CD14-positive monocyte (primary cell): ENCODE data around the gene CFAP61. TPM values are rescaled to one million over a fixed set of nuclear protein-coding genes. Genes with fewer than 3 reads are reported as not detected.
"Not testable (repeated sequence)": the region's sequence is repeated elsewhere in the genome, so short reads cannot be mapped to it uniquely, and the experiment has no call there.

Source experiments
- DNase-seq, 3 donors: peaks; one replicate each; pipeline ENCODE4 v3.0.0-alpha.2; 2011 to 2022
- H2AFZ ChIP-seq: 2 replicates; pipeline ENCODE4 v1.6.0; 2012; ENCODE audit warnings: mild to moderate bottlenecking, low read depth, low read length, inconsistent platforms; ENCODE audit not compliant: insufficient read depth, poor library complexity, severe bottlenecking
- H3K27ac ChIP-seq, 2 donors: 1 replicate in 1 of 2; 2 replicates in 1 of 2; pipeline ENCODE4 v1.5.1; 2012 to 2013; ENCODE audit warnings: low read length in 2 of 2, control low read depth in 1 of 2, inconsistent platforms in 1 of 2, low read depth in 1 of 2, mild to moderate bottlenecking in 1 of 2
- H3K27me3 ChIP-seq, 2 donors: one replicate each; pipeline versions ENCODE4 v1.6.0 to v1.6.1; 2011 to 2013; ENCODE audit warnings: low read length in 2 of 2; ENCODE audit not compliant: control insufficient read depth in 2 of 2, insufficient read depth in 2 of 2
- H3K36me3 ChIP-seq, 2 donors: replicated peaks in 1 of 2; 1 replicate in 1 of 2; 2 replicates in 1 of 2; pipeline versions ENCODE4 v1.5.1 to v1.6.1; 2012 to 2013; ENCODE audit warnings: low read length in 2 of 2, control low read depth in 1 of 2, inconsistent platforms in 1 of 2, mild to moderate bottlenecking in 1 of 2; ENCODE audit not compliant: insufficient read depth in 2 of 2, control insufficient read depth in 1 of 2
- H3K4me1 ChIP-seq, 2 donors: 1 replicate in 1 of 2; 2 replicates in 1 of 2; pipeline versions ENCODE4 v1.5.1 to v1.6.1; 2012 to 2013; ENCODE audit warnings: low read length in 2 of 2, control low read depth in 1 of 2, inconsistent platforms in 1 of 2, mild to moderate bottlenecking in 1 of 2, moderate library complexity in 1 of 2; ENCODE audit not compliant: insufficient read depth in 2 of 2, control insufficient read depth in 1 of 2
- H3K4me2 ChIP-seq: replicated peaks from 2 replicates; pipeline ENCODE3; 2012; ENCODE audit warnings: low read length, moderate library complexity, mild to moderate bottlenecking; ENCODE audit not compliant: poor library complexity, severe bottlenecking; ENCODE audit errors: extremely low read depth
- H3K4me3 ChIP-seq, 3 experiments: fragments of 200-600 bp in 1 of 3; sonication (generic) in 1 of 3; replicated peaks in 1 of 3; 1 replicate in 2 of 3; 2 replicates in 1 of 3; pipeline ENCODE4 v1.5.1; 2011 to 2013; ENCODE audit warnings: low read length in 3 of 3, mild to moderate bottlenecking in 3 of 3, control low read depth in 2 of 3, low read depth in 2 of 3, inconsistent platforms in 1 of 3, moderate library complexity in 1 of 3
- H3K79me2 ChIP-seq: 2 replicates; pipeline ENCODE4 v1.6.0; 2012; ENCODE audit warnings: mild to moderate bottlenecking, control low read depth, inconsistent platforms, low read length, moderate library complexity; ENCODE audit not compliant: insufficient read depth
- H3K9ac ChIP-seq: 2 replicates; pipeline ENCODE4 v1.6.0; 2017; ENCODE audit warnings: low read length, mild to moderate bottlenecking; ENCODE audit not compliant: insufficient read depth, poor library complexity, severe bottlenecking
- H3K9me3 ChIP-seq, 2 donors: replicated peaks in 1 of 2; 1 replicate in 1 of 2; 2 replicates in 1 of 2; pipeline versions ENCODE4 v1.5.1 to v1.6.1; 2012 to 2013; ENCODE audit warnings: low read length in 2 of 2, control low read depth in 1 of 2; ENCODE audit not compliant: control insufficient read depth in 1 of 2, insufficient read depth in 1 of 2
- H4K20me1 ChIP-seq: 2 replicates; pipeline ENCODE4 v1.6.0; 2012; ENCODE audit warnings: mild to moderate bottlenecking, low read length, control low read depth, moderate library complexity; ENCODE audit not compliant: insufficient read depth
- H3K27ac Mint-ChIP-seq, 7 donors: one replicate each; pipeline ENCODE4 v1.8.0; 2020; ENCODE audit warnings: mild to moderate bottlenecking in 7 of 7, mixed read lengths in 7 of 7, moderate library complexity in 6 of 7, inconsistent platforms in 2 of 7
- H3K27me3 Mint-ChIP-seq, 3 donors: one replicate each; pipeline ENCODE4 v1.8.0; 2021 to 2022; ENCODE audit warnings: low read depth in 3 of 3, mild to moderate bottlenecking in 3 of 3, mixed read lengths in 3 of 3, moderate library complexity in 3 of 3, inconsistent platforms in 1 of 3
- H3K36me3 Mint-ChIP-seq, 2 donors: one replicate each; pipeline ENCODE4 v1.8.0; 2020; ENCODE audit warnings: mixed read lengths in 2 of 2, inconsistent platforms in 1 of 2, mild to moderate bottlenecking in 1 of 2
- H3K4me1 Mint-ChIP-seq: one replicate; pipeline ENCODE4 v1.8.0; 2020; ENCODE audit warnings: mild to moderate bottlenecking, mixed read lengths
- H3K4me3 Mint-ChIP-seq, 2 donors: one replicate each; pipeline ENCODE4 v1.8.0; 2020; ENCODE audit warnings: mild to moderate bottlenecking in 2 of 2, mixed read lengths in 2 of 2, moderate library complexity in 1 of 2
- H3K9me3 Mint-ChIP-seq, 7 donors: one replicate each; pipeline ENCODE4 v1.8.0; 2020 to 2022; ENCODE audit warnings: mixed read lengths in 7 of 7, mild to moderate bottlenecking in 6 of 7, moderate library complexity in 6 of 7, inconsistent platforms in 2 of 7
- CTCF ChIP-seq: fragments of 200-600 bp; IDR thresholded peaks from one replicate; pipeline ENCODE4 v1.8.0; 2022; ENCODE audit warnings: antibody characterized with exemption, mild to moderate bottlenecking
- WGBS: methylation state at CpG from one replicate; pipeline ENCODE4 v1.1.5; 2013; ENCODE audit warnings: missing lambda C conversion rate; ENCODE audit not compliant: insufficient coverage; 5-methylcytosine and 5-hydroxymethylcytosine counted together
- intact Hi-C, 2 donors: fragments of 100-400 bp; cut with micrococcal nuclease; formaldehyde crosslinking; loops; one replicate each; pipeline versions ENCODE4 v1.15.0 to v1.15.1; 2023
- polyA plus RNA-seq, 3 donors: library from polyadenylated mRNA; depleted of rRNA in 1 of 3; unstranded in 2 of 3; stranded (reverse) in 1 of 3; fragments of 300-500 nt in 2 of 3; fragments of >200 nt in 1 of 3; fragmentation: Illumina TruSeq in 2 of 3; gene quantifications; 1 replicate in 2 of 3; 2 replicates in 1 of 3; pipeline ENCODE4 v1.2.3, GENCODE V29; 2012 to 2021

The CFAP61 gene
- polyA plus RNA-seq, 3 donors, result not detected

GRCh38 chr20:20241976-20242375 lies 189.6 kb downstream of the CFAP61 start:
- intact Hi-C loops, result loop anchor here in 1 of 2 donors (10.0 kb wide), 1 partner anchor 53 kb away; no protein-coding TSS in a partner anchor
- Histone ChIP-seq H3K36me3 (no peaks in the 10 kb centered on the region), H3K4me1 (no peaks in the 10 kb centered on the region), H3K4me2 (no peak overlapping the region), H3K9me3 (peaks cover 4 to 12% of the 10 kb centered on the region in 2 donors), H4K20me1 (no peaks in the 10 kb centered on the region), H3K4me3 (no peak overlapping the region), H3K27me3 (no peaks in the 10 kb centered on the region), H3K9ac (no peak overlapping the region), H3K79me2 (no peaks in the 10 kb centered on the region), H2AFZ (no peak overlapping the region), H3K27ac (no peak overlapping the region)
- no CpG with 5 or more reads among the region's 1 CpG for WGBS
- Mint-ChIP-seq H3K27me3 (peaks cover 0 to 3% (median 3%) of the 10 kb centered on the region in 3 donors), H3K36me3 (peaks cover 0 to 5% of the 10 kb centered on the region in 2 donors), H3K4me3 (no peak overlapping the region), H3K9me3 (peaks cover 9 to 21% (median 12%) of the 10 kb centered on the region in 7 donors), H3K27ac (no peak overlapping the region), H3K4me1 (no peaks in the 10 kb centered on the region)
- DNase-seq, result no peak
- TF ChIP-seq CTCF, result no peak

- intact Hi-C loops, result loop anchor here in 1 of 2 donors (10.0 kb wide), 1 partner anchor 50 kb away; no protein-coding TSS in a partner anchor
- H3K27ac Mint-ChIP-seq, H3K27me3 ChIP-seq, DNase-seq, H2AFZ ChIP-seq, H3K79me2 ChIP-seq, H3K4me3 ChIP-seq, H3K27me3 Mint-ChIP-seq, H3K36me3 Mint-ChIP-seq, H3K27ac ChIP-seq, H3K4me3 Mint-ChIP-seq, H3K36me3 ChIP-seq, H3K9ac ChIP-seq, H3K4me2 ChIP-seq, H4K20me1 ChIP-seq: not testable (repeated sequence)
- 88% methylated on average over 1 of the region's 1 CpG for WGBS
- peaks cover 10 to 13% of the 10 kb centered on the region in 2 donors for H3K4me1 ChIP-seq
- Mint-ChIP-seq H3K9me3 (peaks cover 9 to 23% (median 14%) of the 10 kb centered on the region in 7 donors), H3K4me1 (peaks cover 12% of the 10 kb centered on the region)
- H3K9me3 ChIP-seq, result peaks cover 4 to 12% of the 10 kb centered on the region in 2 donors
These were observed 192.1 kb downstream of the CFAP61 start for GRCh38 chr20:20244384-20244783.
